Neural crest cell (in vitro differentiated cells): ENCODE measurements around the gene SLC1A2. TPM values are rescaled to one million over a fixed set of nuclear protein-coding genes. Genes with fewer than 3 reads are reported as not detected.

ENCODE experiments used
- DNase-seq: peaks from one replicate; pipeline ENCODE4 v3.0.0; 2021; ENCODE audit warnings: low read depth, mixed read lengths, low spot score
- H3K27ac Mint-ChIP-seq: one replicate; pipeline ENCODE4 v1.8.0; 2021; ENCODE audit warnings: mild to moderate bottlenecking, mixed read lengths; ENCODE audit not compliant: unreplicated experiment
- H3K27me3 Mint-ChIP-seq: 2 replicates; pipeline ENCODE4 v1.8.0; 2021; ENCODE audit warnings: low read depth, mild to moderate bottlenecking, mixed read lengths
- H3K36me3 Mint-ChIP-seq: 2 replicates; pipeline ENCODE4 v1.8.0; 2021; ENCODE audit warnings: low read depth, mild to moderate bottlenecking, mixed read lengths
- H3K4me1 Mint-ChIP-seq: 2 replicates; pipeline ENCODE4 v1.8.0; 2021; ENCODE audit warnings: mixed read lengths
- H3K4me3 Mint-ChIP-seq: one replicate; pipeline ENCODE4 v1.8.0; 2021; ENCODE audit warnings: mild to moderate bottlenecking, mixed read lengths
- H3K9me3 Mint-ChIP-seq: 2 replicates; pipeline ENCODE4 v1.8.0; 2021; ENCODE audit warnings: mixed read lengths
- total RNA-seq: library from RNA; stranded (reverse); gene quantifications from 2 replicates; pipeline ENCODE4 v1.2.1, GENCODE V29; 2021
- TF ChIP-seq, protein P1 (sequence below): fragments of 200-600 bp; sonication (generic); conservative IDR thresholded peaks from 2 replicates; pipeline ENCODE4 v1.5.0; 2021; ENCODE audit warnings: antibody characterized with exemption, mild to moderate bottlenecking

The SLC1A2 gene
- total RNA-seq, 1 donor from 2014 or later, result 2.7 TPM

DNA sequence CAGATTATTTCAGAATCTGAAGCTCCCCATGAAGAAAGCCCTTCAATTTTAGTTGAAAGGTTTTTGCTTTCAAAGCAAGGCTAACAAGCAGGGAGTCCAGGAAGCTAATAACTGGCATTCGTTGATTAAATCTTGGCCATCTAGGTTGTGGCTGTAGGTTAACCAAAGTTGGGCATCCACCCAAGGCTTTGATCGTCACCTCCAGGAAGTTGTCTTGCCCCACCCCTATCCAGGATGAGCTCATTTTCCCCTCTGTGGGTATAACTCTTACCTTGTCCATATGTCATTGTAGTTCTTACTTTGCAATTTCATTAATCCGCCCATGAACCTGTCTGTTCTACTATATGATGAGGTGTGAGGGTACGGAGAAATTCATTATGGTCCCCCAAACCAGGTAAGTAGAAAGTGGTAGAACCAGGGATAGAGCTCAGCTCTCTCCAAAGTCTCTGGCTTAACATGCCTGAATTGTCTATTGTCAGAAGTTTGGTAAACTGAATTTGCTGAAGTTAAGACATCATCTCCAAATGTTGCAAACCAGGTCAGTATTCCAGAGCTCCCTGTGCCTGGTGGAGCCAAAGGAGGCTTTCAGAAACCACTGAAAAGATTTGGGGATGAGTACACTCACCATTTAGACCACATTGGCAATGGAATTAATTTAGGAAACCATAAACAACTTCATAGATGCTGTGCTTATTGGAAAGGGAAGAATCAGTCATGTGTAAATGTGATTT, 183.3 kb downstream of the SLC1A2 start:
- DNase-seq, result no peak
- peaks cover 7% of the 10 kb centered on the region for H3K4me1 Mint-ChIP-seq
- H3K9me3 Mint-ChIP-seq, result peaks cover 5% of the 10 kb centered on the region
- peaks cover 2% of the 10 kb centered on the region for H3K27me3 Mint-ChIP-seq
- TF ChIP-seq, protein P1, sequence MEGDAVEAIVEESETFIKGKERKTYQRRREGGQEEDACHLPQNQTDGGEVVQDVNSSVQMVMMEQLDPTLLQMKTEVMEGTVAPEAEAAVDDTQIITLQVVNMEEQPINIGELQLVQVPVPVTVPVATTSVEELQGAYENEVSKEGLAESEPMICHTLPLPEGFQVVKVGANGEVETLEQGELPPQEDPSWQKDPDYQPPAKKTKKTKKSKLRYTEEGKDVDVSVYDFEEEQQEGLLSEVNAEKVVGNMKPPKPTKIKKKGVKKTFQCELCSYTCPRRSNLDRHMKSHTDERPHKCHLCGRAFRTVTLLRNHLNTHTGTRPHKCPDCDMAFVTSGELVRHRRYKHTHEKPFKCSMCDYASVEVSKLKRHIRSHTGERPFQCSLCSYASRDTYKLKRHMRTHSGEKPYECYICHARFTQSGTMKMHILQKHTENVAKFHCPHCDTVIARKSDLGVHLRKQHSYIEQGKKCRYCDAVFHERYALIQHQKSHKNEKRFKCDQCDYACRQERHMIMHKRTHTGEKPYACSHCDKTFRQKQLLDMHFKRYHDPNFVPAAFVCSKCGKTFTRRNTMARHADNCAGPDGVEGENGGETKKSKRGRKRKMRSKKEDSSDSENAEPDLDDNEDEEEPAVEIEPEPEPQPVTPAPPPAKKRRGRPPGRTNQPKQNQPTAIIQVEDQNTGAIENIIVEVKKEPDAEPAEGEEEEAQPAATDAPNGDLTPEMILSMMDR, result no peak
- no peak overlapping the region for H3K27ac Mint-ChIP-seq
- H3K36me3 Mint-ChIP-seq, result peaks cover 3% of the 10 kb centered on the region
- H3K4me3 Mint-ChIP-seq, result no peak overlapping the region

DNA sequence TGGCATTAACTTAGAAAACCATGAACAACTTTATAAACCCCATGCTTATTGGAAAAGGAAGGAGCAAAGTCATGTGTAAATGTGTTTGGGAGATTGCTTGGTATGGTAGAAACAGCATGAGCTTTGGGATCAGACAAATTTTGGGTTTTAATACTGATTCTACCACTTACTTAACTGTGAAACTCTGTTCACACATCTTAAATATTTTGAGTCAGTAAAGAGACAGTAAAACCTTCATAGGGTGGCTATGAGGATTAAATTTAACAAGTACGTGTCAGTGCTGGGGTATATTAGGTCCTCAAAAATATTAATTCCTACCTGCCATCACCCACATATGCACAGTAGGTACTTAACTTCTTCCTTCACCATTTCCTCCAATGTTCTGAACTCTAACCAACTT, 183.9 kb downstream of the SLC1A2 start:
- Mint-ChIP-seq H3K36me3 (peaks cover 3% of the 10 kb centered on the region), H3K4me1 (peaks cover 7% of the 10 kb centered on the region), H3K4me3 (no peak overlapping the region), H3K27ac (no peak overlapping the region), H3K27me3 (peaks cover 2% of the 10 kb centered on the region), H3K9me3 (peaks cover 5% of the 10 kb centered on the region)
- DNase-seq, result no peak
- TF ChIP-seq, protein P1, result no peak

DNA sequence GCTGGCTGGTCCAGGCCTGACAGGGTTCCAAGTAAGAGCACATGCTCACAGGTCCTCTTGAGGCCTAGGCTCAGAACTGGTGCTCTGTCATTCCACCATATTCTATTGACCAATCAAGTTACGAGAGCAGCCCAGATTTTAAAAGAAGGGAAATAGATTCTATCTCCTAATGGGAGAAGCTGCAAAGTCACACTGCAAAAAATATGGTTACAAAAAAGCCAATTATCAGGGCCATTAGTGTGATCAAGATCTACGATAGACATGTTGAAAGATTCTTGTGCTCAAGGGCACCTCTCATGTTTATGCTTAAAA, 184.2 kb downstream of the SLC1A2 start:
- Mint-ChIP-seq H3K4me3 (no peak overlapping the region), H3K9me3 (peaks cover 5% of the 10 kb centered on the region), H3K27ac (no peak overlapping the region), H3K36me3 (peaks cover 3% of the 10 kb centered on the region), H3K27me3 (peaks cover 1% of the 10 kb centered on the region), H3K4me1 (peaks cover 7% of the 10 kb centered on the region)
- no peak for DNase-seq
- TF ChIP-seq, protein P1, result no peak

DNA sequence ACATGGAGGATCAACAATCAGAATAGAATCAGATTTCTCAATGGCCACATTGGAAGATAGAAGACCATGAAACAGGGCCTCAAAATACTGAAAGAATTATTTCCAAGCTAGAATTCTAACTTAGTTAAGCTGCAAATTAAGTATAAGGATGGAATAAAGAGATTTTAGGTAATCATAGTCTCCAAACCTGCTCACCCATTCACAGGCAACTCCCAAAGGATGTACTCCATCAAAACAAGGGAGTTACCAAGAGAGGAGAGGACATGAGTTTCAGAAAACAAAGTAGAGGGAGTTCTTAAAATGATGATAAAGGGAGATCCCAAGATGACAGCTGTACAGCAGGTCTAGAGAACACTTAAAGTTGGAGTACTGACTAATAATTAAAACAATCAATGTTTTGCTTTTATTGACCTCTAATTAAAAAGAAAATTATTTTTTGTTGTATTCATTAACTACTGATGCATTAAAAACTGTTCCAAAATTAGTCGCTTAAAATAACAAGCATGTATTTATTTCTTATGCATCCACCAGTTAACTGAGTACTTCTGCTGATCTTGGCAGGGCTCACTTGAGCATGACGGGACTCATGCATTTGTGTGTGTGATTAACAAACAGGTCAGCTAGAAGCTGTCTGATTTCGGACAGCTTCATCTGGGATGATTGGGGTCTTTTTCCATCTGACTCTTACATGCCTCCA, 184.8 kb downstream of the SLC1A2 start:
- Mint-ChIP-seq H3K9me3 (peaks cover 5% of the 10 kb centered on the region), H3K36me3 (peaks cover 3% of the 10 kb centered on the region), H3K4me1 (peaks cover 7% of the 10 kb centered on the region), H3K27ac (no peak overlapping the region), H3K27me3 (no peaks in the 10 kb centered on the region), H3K4me3 (no peak overlapping the region)
- no peak for DNase-seq
- TF ChIP-seq, protein P1, result no peak

DNA sequence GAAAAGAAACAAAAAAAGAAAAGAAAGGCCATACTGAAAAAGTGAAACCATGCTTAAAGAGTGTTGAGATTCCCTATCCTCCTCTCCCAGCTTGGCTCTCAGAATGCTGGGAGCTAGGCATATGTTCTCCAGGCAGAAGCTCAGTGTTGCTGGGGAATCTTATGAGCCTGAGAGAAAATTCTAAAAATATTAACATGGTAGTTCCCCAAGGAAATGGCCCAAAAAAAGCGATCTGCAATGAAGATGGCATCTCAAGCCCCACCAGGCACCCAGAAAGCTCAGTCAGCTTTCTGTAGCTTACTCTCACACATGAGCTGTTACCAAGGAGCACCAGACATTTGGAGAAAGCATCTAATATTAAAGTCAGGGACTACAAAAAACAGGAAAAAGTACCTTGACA, 185.8 kb downstream of the SLC1A2 start:
- no peak overlapping the region for H3K4me3 Mint-ChIP-seq
- H3K9me3 Mint-ChIP-seq, result peaks cover 5% of the 10 kb centered on the region
- peaks cover 3% of the 10 kb centered on the region for H3K36me3 Mint-ChIP-seq
- no peak overlapping the region for H3K27ac Mint-ChIP-seq
- no peak for DNase-seq
- TF ChIP-seq, protein P1, result no peak
- H3K4me1 Mint-ChIP-seq, result peaks cover 7% of the 10 kb centered on the region
- no peaks in the 10 kb centered on the region for H3K27me3 Mint-ChIP-seq
